Endothelial cell of umbilical vein (primary cell): ENCODE measurements around the gene SUPT3H.

Source experiments
- EZH2 ChIP-seq: IDR thresholded peaks from 2 replicates; pipeline ENCODE4 v1.6.1; 2012; ENCODE audit warnings: borderline replicate concordance, low read depth, mild to moderate bottlenecking, moderate library complexity, low read length, inconsistent platforms; ENCODE audit not compliant: severe bottlenecking
- JUN ChIP-seq: IDR thresholded peaks from 2 replicates; pipeline ENCODE4 v1.6.1; 2011; ENCODE audit warnings: borderline replicate concordance, low read depth; ENCODE audit not compliant: insufficient read length, insufficient read depth
- POLR2A ChIP-seq: IDR thresholded peaks from 2 replicates; pipeline ENCODE4 v1.6.1; 2012; ENCODE audit warnings: low read depth, mild to moderate bottlenecking, control low read depth, low read length
- POLR2AphosphoS5 ChIP-seq: IDR thresholded peaks from 2 replicates; pipeline ENCODE4 v1.6.1; 2012; ENCODE audit warnings: low read depth, mild to moderate bottlenecking, control low read depth, low read length, moderate library complexity; ENCODE audit not compliant: insufficient read depth
- TF ChIP-seq, protein P1 (sequence below), 2 donors: IDR thresholded peaks; 1 replicate in 1 of 2; 2 replicates in 1 of 2; pipeline ENCODE4 v1.5.1; 2011; ENCODE audit warnings: low read length in 2 of 2, mild to moderate bottlenecking in 2 of 2, moderate library complexity in 2 of 2, control low read depth in 1 of 2, inconsistent platforms in 1 of 2, low read depth in 1 of 2; ENCODE audit not compliant: insufficient read depth in 1 of 2; ENCODE audit errors: extremely low read depth in 1 of 2
- TF ChIP-seq, protein P2 (sequence below): IDR thresholded peaks from 2 replicates; pipeline ENCODE4 v1.6.1; 2011; ENCODE audit not compliant: insufficient read depth, insufficient read length

DNA sequence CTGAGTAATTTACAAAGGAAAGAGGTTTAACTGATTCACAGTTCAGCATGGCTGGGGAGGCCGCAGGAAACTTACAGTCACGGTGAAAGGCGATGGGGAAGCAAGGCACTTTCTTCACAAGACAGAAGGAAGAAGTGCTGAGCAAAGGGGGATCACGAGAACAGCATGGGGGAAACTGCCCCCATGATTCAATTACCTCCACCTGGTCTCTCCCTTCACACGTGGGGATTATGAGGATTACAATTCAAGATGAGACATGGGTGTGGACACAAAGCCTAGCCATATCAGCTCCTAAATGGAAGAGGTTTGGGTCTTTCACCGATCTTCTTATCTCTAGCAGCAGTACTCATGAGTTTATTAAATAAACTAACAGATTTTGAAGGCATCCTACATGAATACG is 202.5 kb downstream of the SUPT3H start:
- TF ChIP-seq, protein P1, sequence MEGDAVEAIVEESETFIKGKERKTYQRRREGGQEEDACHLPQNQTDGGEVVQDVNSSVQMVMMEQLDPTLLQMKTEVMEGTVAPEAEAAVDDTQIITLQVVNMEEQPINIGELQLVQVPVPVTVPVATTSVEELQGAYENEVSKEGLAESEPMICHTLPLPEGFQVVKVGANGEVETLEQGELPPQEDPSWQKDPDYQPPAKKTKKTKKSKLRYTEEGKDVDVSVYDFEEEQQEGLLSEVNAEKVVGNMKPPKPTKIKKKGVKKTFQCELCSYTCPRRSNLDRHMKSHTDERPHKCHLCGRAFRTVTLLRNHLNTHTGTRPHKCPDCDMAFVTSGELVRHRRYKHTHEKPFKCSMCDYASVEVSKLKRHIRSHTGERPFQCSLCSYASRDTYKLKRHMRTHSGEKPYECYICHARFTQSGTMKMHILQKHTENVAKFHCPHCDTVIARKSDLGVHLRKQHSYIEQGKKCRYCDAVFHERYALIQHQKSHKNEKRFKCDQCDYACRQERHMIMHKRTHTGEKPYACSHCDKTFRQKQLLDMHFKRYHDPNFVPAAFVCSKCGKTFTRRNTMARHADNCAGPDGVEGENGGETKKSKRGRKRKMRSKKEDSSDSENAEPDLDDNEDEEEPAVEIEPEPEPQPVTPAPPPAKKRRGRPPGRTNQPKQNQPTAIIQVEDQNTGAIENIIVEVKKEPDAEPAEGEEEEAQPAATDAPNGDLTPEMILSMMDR (IDR thresholded peaks at IDR 0.05; ENCODE audit: extremely low read depth in 1 of 2, insufficient read depth in 1 of 2, low read depth in 1 of 2, low read length in 2 of 2), result no peak
- TF ChIP-seq EZH2 (no peak), JUN (no peak), POLR2AphosphoS5 (no peak), POLR2A (no peak)
- TF ChIP-seq, protein P2, sequence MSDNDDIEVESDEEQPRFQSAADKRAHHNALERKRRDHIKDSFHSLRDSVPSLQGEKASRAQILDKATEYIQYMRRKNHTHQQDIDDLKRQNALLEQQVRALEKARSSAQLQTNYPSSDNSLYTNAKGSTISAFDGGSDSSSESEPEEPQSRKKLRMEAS, result no peak
